Bronchial epithelial cell (primary cell): ENCODE data around the gene TMTC2. TPM values are rescaled to one million over a fixed set of nuclear protein-coding genes. Genes with fewer than 3 reads are reported as not detected.

Experiments used
- DNase-seq: peaks from one replicate; pipeline ENCODE4 v3.0.0-alpha.2; 2010; ENCODE audit warnings: low read depth
- FAIRE-seq: peaks from 2 replicates; lab custom pipeline; 2011; peaks lifted over from hg19 to GRCh38; lab: Jason Lieb, UNC
- H3K27me3 ChIP-seq: 2 replicates; pipeline ENCODE4 v1.5.1; 2011; ENCODE audit warnings: low read length; ENCODE audit not compliant: control insufficient read depth, insufficient read depth
- H3K36me3 ChIP-seq: 2 replicates; pipeline ENCODE4 v1.5.1; 2011; ENCODE audit warnings: low read length; ENCODE audit not compliant: control insufficient read depth, insufficient read depth
- H3K4me3 ChIP-seq: 2 replicates; pipeline ENCODE4 v1.5.1; 2011; ENCODE audit warnings: mild to moderate bottlenecking, low read depth, low read length, control low read depth
- CTCF ChIP-seq: IDR thresholded peaks from 2 replicates; pipeline ENCODE4 v1.5.1; 2011; ENCODE audit warnings: mild to moderate bottlenecking, moderate library complexity, low read length, control low read depth, inconsistent platforms; ENCODE audit not compliant: insufficient read depth, severe bottlenecking
- total RNA-seq: library from RNA; depleted of rRNA; stranded (reverse); fragments of >200 nt; gene quantifications from 2 replicates; pipeline ENCODE4 v1.2.1, GENCODE V29; 2014

The TMTC2 gene
- total RNA-seq, 1 donor from 2014 or later, result 10.5 TPM

GRCh38 chr12:83149987-83150386 is 463.3 kb downstream of the TMTC2 start:
- H3K36me3 ChIP-seq, result no peaks in the 10 kb centered on the region
- no peak overlapping the region for H3K4me3 ChIP-seq
- no peak for TF ChIP-seq CTCF
- no peak for DNase-seq
- no peak for FAIRE-seq
- H3K27me3 ChIP-seq, result no peaks in the 10 kb centered on the region

- FAIRE-seq, result no peak
- Histone ChIP-seq H3K4me3 (no peak overlapping the region), H3K27me3 (no peaks in the 10 kb centered on the region), H3K36me3 (no peaks in the 10 kb centered on the region)
- no peak for TF ChIP-seq CTCF
- no peak for DNase-seq
These were observed 463.9 kb downstream of the TMTC2 start for GRCh38 chr12:83150465-83151189.

GRCh38 chr12:83153177-83153576 is 466.5 kb downstream of the TMTC2 start:
- Histone ChIP-seq H3K4me3 (no peak overlapping the region), H3K27me3 (no peaks in the 10 kb centered on the region), H3K36me3 (no peaks in the 10 kb centered on the region)
- TF ChIP-seq CTCF, result no peak
- FAIRE-seq, result no peak
- DNase-seq, result no peak

GRCh38 chr12:83156815-83157214 is 470.1 kb downstream of the TMTC2 start:
- no peak for DNase-seq
- FAIRE-seq, result no peak
- Histone ChIP-seq H3K36me3 (no peaks in the 10 kb centered on the region), H3K4me3 (no peak overlapping the region), H3K27me3 (no peaks in the 10 kb centered on the region)
- no peak for TF ChIP-seq CTCF

DNA sequence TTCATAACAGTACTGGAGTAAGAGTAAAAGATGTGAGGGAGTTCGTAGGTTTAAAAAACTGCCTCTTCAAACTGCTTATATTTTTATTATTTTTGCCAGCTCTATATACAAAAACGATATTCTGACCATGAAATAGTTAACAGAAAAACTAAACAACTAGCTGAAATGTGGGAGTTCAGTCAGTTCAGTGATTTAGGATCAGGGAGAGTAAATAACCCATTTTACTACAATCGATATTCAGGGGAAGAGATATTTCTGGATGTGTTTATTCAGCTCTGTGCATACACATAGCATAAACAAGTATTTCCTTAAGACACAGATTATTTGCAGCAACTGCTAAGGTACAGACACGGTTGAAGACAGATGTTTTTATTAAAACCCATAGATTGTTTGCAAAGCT is 470.9 kb downstream of the TMTC2 start:
- no peak for TF ChIP-seq CTCF
- H3K27me3 ChIP-seq, result no peaks in the 10 kb centered on the region
- DNase-seq (no peak), FAIRE-seq (no peak)
- H3K36me3 ChIP-seq, result no peaks in the 10 kb centered on the region
- H3K4me3 ChIP-seq, result no peak overlapping the region

GRCh38 chr12:83158613-83159207 is 472.0 kb downstream of the TMTC2 start:
- TF ChIP-seq CTCF, result no peak
- no peak for DNase-seq
- H3K36me3 ChIP-seq, result no peaks in the 10 kb centered on the region
- H3K27me3 ChIP-seq, result no peaks in the 10 kb centered on the region
- no peak overlapping the region for H3K4me3 ChIP-seq
- FAIRE-seq, result no peak
